NCI-H82 (cell line): ENCODE measurements around the gene PDE9A.

Source experiments
- DNase-seq: peaks from one replicate; lab custom pipeline; 2025; lab: John Stamatoyannopoulos, UW

Gene PDE9A

GRCh38 chr21:42757422-42757821, 104.0 kb downstream of the PDE9A start:
- no peak for DNase-seq

GRCh38 chr21:42757826-42758655, 104.6 kb downstream of the PDE9A start:
- DNase-seq, result no peak

DNA sequence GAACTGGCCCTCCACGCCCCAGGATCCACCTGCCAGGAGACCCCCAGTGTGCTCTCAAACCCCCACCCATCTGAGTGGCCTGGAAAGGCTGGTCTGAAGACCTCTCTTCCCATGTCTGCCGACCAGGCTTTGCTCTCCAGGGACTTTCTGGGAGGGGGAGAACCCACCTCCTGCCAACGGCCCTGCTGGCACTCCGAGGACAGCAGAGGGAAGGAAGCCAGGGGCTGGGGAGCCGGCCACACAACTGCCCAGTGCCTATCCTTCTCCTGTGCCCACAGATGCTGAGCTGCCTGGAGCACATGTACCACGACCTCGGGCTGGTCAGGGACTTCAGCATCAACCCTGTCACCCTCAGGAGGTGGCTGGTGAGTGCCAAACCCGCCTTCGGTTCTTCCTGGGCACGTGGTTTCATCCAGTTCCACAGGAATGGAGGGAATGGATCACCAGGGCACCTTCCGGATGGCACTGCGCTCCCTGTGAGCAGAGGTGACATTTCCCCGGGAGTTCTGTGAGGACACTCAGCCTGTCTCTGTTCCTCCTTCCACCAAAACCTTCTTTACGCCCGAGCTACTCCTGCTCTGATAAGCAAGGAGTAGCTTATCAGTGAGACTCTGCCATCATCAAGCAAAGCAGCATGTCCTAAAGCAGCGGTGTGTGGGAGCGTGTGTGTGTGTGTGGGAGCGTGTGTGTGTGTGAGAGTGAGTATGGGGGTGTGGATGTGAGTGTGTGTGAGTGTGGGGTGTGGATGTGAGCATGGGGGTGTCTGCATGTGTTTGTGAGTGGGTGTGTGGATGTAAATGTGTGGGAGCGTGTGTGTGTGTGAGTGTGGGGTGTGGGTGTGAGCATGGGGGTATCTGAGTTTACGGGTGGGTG, 105.5 kb downstream of the PDE9A start:
- DNase-seq, result no peak

DNA sequence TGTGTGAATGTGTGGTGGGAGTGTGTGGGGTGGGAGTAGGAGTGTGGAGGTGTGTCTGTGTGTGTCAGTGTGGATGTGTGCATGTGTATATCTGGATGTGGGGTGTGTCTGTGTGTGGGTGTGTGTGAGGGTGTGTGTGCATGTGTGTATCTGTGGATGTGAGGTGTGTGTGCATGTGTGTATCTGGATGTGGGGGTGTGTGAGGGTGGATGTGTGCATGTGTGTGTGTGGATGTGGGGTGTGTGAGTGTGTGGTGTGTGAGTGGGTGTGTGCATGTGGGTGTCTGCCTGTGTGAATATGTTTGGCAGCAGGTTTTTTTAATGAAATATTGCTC, 106.1 kb downstream of the PDE9A start:
- no peak for DNase-seq

GRCh38 chr21:42760361-42760950, 107.0 kb downstream of the PDE9A start:
- DNase-seq, result peak; percentile 81

GRCh38 chr21:42760951-42761751, 107.7 kb downstream of the PDE9A start:
- peak; percentile 46 for DNase-seq

GRCh38 chr21:42761776-42762335, 108.4 kb downstream of the PDE9A start:
- no peak for DNase-seq

- no peak for DNase-seq
Observed at GRCh38 chr21:42763581-42764442, 110.4 kb downstream of the PDE9A start.

DNA sequence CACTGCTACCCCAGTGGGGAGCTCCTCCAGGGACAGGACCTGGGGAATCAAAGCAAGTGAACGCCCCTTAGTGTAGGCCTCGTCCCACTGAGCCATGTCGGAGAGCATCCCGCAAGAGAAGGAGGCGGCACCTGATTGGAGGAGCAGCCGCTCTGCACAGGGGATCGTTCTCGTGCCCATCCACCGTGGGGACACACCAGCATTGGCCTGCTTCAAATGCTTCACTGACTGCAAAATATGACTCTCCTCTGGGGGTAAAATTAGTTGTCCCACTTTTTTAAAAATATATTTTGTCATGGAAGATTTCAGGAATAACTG, 111.0 kb downstream of the PDE9A start:
- DNase-seq, result no peak

GRCh38 chr21:42764883-42765282, 111.5 kb downstream of the PDE9A start:
- DNase-seq, result no peak

GRCh38 chr21:42765656-42766055, 112.2 kb downstream of the PDE9A start:
- no peak for DNase-seq

DNA sequence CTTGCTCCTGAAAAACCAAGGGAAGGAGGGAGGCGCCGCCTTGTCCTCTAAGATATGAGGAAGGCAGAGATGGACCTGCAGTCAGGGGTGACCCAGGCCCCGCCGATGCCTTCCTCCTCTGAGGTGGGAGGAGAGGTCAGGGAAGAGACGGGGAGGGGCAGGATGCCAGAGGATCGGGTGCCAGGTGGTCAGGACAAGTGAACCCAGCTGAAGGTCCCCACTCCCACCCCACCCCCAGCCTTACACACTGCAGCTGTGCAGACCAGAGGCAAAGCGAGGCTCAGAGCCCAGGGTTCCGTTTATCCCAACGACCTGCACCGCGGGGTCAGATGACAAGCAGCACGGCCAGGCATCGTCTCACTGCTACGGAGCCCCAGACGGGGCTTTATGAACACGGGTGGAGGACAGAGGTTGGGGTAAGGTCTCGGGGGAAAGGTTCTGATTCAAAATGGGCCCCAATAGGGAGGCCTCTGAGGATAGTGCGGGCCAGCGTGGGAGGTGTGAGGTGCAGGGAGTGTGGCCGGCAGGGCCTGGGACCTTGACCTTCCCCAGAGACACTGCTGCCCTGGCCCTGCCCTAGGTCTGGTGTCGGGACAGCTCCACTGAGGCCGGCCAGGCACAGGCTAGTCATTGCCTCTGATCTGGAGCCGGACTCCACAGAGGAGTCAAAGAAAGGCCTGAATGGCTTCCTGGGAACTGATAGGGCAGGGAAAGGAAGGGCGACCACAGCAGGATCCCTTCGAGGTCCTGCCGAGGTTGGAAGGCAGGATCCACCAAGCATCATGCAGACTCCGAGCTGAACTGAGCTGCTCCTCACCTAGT, 113.5 kb downstream of the PDE9A start:
- no peak for DNase-seq

DNA sequence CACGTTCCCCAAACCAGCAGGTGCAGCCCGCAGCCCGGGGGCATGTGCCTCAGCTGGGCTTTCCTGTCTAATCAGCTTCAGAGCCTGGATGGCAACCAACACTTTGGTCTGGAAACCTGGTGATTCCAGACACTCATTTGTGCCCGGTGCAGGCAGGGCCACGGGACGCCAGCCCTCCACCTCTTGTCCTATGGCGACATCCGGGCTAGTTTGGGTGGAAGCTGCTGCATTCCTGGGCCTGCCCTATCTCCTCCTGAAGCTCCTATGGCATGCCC, 114.1 kb downstream of the PDE9A start:
- DNase-seq, result no peak

DNA sequence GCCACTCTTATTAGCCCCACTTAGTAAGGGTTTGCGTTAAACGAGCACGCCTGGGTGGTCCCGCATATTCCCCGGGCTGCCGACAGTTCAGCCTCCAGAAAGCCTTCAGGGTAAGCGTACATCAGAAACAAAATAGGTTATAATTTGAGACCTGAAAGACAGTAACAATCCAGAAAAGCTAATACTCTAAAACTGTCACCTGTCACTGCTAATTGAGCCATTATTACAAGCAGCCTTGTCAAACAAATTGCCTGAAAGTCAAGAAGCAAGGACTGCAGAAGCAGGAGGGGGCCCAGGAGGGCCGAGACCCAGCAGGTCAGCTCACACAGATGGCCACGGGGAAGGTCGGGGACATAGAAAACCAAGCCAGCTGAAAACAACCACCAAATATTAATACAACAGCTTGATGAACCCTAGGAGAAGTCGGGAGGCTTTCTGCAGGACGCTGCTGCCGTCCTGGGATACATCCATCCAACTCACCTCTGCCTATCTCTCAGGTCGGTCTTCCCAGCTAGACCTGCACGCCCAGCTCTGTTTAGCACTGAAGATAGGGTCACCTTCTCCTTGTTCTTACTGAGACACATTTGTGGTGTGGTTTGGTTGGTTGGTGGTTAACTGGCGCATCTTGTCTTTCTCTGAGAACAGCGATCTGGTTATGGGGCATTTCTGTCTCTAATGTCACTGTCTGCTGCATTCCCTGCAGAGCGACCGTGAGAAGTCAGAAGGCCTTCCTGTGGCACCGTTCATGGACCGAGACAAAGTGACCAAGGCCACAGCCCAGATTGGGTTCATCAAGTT, 115.1 kb downstream of the PDE9A start:
- DNase-seq, result no peak

DNA sequence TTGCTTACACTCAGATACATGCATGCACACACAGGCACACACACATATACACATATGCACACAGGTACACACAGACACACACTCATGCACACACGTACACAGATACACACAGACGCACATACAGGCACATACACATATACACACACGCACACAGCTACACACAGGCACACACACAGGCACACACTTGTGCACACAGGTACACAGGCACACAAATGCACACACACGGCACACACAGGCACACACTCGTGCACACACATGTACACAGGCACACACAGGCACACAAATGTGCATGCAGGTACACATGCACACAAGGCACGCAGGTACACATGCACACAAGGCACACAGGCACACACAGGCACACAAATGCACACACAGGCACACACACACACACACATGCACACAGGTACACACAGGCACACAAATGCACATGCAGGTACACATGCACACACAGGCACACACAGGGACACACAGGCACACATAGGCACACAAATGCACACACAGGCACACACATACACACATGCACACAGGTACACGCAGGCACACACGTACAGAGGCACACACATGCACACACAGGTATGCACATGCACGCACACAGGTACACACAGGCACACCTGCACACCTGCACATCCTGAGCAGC, 115.9 kb downstream of the PDE9A start:
- DNase-seq, result no peak

DNA sequence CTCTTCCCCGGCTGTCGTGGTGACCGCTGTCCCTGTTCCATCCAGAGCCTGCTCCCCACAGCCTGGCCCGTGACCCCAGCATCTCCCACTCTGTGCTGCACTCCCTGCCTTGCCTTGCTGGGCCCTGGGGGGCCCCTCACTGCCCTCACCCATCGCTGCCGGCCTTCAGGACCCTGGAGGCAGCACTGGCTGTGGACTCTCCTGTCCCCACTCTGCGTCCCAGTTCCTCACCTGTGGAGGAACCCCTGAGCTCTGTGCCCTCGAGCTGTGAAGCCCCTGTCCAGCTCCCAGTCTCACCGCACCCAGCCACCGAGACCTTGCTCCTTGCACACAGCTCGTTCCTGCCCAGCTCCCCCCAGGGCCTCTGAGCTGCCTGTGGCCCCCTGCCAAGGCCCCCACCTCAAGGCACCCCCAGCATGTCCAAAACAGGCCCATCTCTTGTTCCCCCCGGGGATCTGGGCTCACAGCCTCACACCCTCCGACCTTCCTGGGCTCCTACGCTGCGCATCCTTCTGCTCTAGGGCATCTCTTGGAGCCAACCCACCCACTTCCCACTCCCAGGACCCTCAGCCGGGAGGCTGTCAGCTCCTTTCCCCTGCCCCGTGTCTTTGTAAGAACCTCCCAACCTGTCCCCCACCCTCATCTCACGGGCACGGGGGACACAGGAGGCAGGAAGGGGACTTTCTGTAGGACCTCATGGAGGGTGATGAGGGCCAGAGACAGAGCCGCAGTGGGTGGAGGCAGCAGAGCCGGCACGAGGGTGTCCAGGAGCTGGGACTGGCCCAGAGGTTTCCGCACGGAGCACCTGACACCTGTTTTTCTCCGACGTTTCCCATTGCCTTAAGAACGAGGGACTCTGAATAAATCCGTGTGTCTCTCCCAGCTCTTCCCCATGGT, 116.6 kb downstream of the PDE9A start:
- DNase-seq, result no peak

DNA sequence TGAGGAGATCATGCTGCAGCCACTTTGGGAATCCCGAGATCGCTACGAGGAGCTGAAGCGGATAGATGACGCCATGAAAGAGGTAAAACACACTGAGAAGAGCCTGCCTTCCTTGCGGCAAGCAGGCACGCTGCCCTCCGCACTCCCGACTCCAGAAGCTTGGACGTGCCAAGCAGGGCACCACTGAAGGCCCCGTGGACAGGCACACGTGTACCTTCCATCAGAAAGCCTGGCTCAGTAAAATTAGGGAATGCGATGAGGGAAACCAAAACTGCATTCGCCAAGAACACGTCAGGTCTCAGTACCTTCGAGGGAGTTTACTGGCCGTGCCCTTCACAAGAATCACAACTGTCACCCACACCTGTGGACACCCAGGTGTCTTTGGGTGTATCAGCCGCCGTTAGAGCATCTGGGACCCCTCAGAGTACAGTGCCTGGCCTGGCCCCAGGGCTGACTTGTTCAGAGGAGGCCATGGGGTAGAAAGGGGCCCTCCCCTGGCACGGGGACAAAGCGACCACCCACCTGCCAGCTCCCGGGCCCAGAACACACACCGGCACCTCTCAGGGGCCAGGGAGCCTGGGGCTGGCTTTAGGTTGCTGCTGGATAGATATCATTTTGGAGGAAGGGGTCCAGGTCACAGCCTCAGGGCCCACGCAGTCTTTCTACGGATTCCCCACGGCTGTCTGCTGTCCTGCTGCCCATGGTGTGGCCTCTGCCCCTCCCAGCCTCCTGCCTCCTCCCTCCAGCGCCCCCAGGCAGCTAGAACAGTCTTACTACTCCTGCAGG, 117.5 kb downstream of the PDE9A start:
- no peak for DNase-seq
